Chondrocyte (in vitro differentiated cells): Measurements from ENCODE around the gene MTHFD1L. TPM values are rescaled to one million over a fixed set of nuclear protein-coding genes. Genes with fewer than 3 reads are reported as not detected.
"Not testable (repeated sequence)": the region's sequence is repeated elsewhere in the genome, so short reads cannot be mapped to it uniquely, and the experiment has no call there.

Experiments
- DNase-seq: peaks from one replicate; pipeline ENCODE4 v3.0.0; 2021; ENCODE audit warnings: mixed read lengths, low spot score
- H3K27ac Mint-ChIP-seq: one replicate; pipeline ENCODE4 v1.8.0; 2021; ENCODE audit warnings: mild to moderate bottlenecking, moderate library complexity, mixed read lengths; ENCODE audit not compliant: unreplicated experiment
- H3K27me3 Mint-ChIP-seq: 2 replicates; pipeline ENCODE4 v1.8.0; 2021; ENCODE audit warnings: low read depth, mixed read lengths
- H3K36me3 Mint-ChIP-seq: 2 replicates; pipeline ENCODE4 v1.8.0; 2021; ENCODE audit warnings: low read depth, mixed read lengths
- H3K4me1 Mint-ChIP-seq: 2 replicates; pipeline ENCODE4 v1.8.0; 2021; ENCODE audit warnings: low read depth, mild to moderate bottlenecking, mixed read lengths
- H3K4me3 Mint-ChIP-seq: one replicate; pipeline ENCODE4 v1.8.0; 2021; ENCODE audit warnings: mild to moderate bottlenecking, moderate library complexity, mixed read lengths; ENCODE audit not compliant: unreplicated experiment
- H3K9me3 Mint-ChIP-seq: 2 replicates; pipeline ENCODE4 v1.8.0; 2021; ENCODE audit warnings: low read depth, mixed read lengths
- CTCF ChIP-seq: fragments of 200-600 bp; sonication (generic); IDR thresholded peaks from 2 replicates; pipeline ENCODE4 v1.5.0; 2021; ENCODE audit warnings: antibody characterized with exemption, mild to moderate bottlenecking, moderate library complexity
- total RNA-seq: library from RNA; stranded (reverse); gene quantifications from 3 replicates; pipeline ENCODE4 v1.2.1, GENCODE V29; 2021

The MTHFD1L gene
- total RNA-seq, 1 donor from 2014 or later = 93.7 TPM

GRCh38 chr6:151075930-151076555 lies 210.5 kb downstream of the MTHFD1L start:
- Mint-ChIP-seq H3K4me3 (no peak overlapping the region), H3K9me3 (peaks cover 9% of the 10 kb centered on the region), H3K4me1 (peaks cover 36% of the 10 kb centered on the region), H3K36me3 (peaks cover 24% of the 10 kb centered on the region), H3K27ac (peak overlapping the region; percentile 29), H3K27me3 (no peaks in the 10 kb centered on the region)
- DNase-seq = no peak
- no peak for TF ChIP-seq CTCF

- no peak for TF ChIP-seq CTCF
- H3K36me3 Mint-ChIP-seq = peaks cover 21% of the 10 kb centered on the region
- peaks cover 9% of the 10 kb centered on the region for H3K9me3 Mint-ChIP-seq
- no peaks in the 10 kb centered on the region for H3K27me3 Mint-ChIP-seq
- no peak for DNase-seq
- H3K4me3 Mint-ChIP-seq = no peak overlapping the region
- H3K4me1 Mint-ChIP-seq = peaks cover 25% of the 10 kb centered on the region
- no peak overlapping the region for H3K27ac Mint-ChIP-seq
These were observed 213.2 kb downstream of the MTHFD1L start for GRCh38 chr6:151078655-151079054.

- Mint-ChIP-seq H3K36me3 (peaks cover 18% of the 10 kb centered on the region), H3K27me3 (no peaks in the 10 kb centered on the region), H3K4me3 (no peak overlapping the region), H3K4me1 (peaks cover 10% of the 10 kb centered on the region), H3K27ac (peak overlapping the region; percentile 22), H3K9me3 (peaks cover 3% of the 10 kb centered on the region)
- no peak for TF ChIP-seq CTCF
- DNase-seq = no peak
These were observed 216.2 kb downstream of the MTHFD1L start for GRCh38 chr6:151081656-151082055.

- Mint-ChIP-seq H3K27me3 (no peaks in the 10 kb centered on the region), H3K4me3 (no peak overlapping the region), H3K27ac (no peak overlapping the region), H3K9me3 (peaks cover 1% of the 10 kb centered on the region), H3K4me1 (peaks cover 10% of the 10 kb centered on the region), H3K36me3 (peaks cover 16% of the 10 kb centered on the region)
- no peak for TF ChIP-seq CTCF
- no peak for DNase-seq
These were observed 216.6 kb downstream of the MTHFD1L start for GRCh38 chr6:151082079-151082478.

GRCh38 chr6:151084275-151084674 lies 218.8 kb downstream of the MTHFD1L start:
- no peak for DNase-seq
- Mint-ChIP-seq H3K27ac (no peak overlapping the region), H3K4me3 (no peak overlapping the region), H3K27me3 (no peaks in the 10 kb centered on the region), H3K9me3 (no peaks in the 10 kb centered on the region), H3K36me3 (peaks cover 5% of the 10 kb centered on the region), H3K4me1 (peaks cover 24% of the 10 kb centered on the region)
- no peak for TF ChIP-seq CTCF

GRCh38 chr6:151087055-151087454 lies 221.6 kb downstream of the MTHFD1L start:
- H3K4me1 Mint-ChIP-seq = peaks cover 20% of the 10 kb centered on the region
- not testable (repeated sequence) for H3K36me3 Mint-ChIP-seq, DNase-seq, H3K27me3 Mint-ChIP-seq, H3K4me3 Mint-ChIP-seq, H3K27ac Mint-ChIP-seq, H3K9me3 Mint-ChIP-seq
